GM12874 (cell line): Measurements from ENCODE around the gene ACER2.

Experiments used
- TF ChIP-seq, protein P1 (sequence below): IDR thresholded peaks from 2 replicates; pipeline ENCODE4 v1.5.1; 2011; ENCODE audit warnings: low read depth, mild to moderate bottlenecking, control low read depth, low read length, moderate library complexity; ENCODE audit not compliant: insufficient read depth

The ACER2 gene

DNA sequence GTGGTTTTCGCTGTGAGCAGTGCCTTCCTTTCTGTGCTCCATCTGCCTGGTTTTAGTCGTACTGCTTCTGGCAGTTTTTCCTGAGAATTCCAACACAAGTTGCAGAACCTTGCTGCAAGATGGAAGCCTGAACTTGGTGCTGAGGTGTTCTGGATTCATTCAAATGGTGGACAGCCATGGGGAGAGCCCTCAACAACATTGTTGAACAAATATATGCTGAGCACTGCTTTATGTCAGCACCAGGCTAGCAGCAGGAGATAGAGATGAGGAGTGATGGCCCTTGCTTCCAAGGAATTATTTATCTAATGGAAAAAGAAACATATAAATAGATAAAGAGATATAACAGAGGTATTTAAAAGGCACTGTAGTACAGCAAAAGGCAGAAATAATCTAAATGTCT is 21.5 kb upstream of the ACER2 start:
- TF ChIP-seq, protein P1, sequence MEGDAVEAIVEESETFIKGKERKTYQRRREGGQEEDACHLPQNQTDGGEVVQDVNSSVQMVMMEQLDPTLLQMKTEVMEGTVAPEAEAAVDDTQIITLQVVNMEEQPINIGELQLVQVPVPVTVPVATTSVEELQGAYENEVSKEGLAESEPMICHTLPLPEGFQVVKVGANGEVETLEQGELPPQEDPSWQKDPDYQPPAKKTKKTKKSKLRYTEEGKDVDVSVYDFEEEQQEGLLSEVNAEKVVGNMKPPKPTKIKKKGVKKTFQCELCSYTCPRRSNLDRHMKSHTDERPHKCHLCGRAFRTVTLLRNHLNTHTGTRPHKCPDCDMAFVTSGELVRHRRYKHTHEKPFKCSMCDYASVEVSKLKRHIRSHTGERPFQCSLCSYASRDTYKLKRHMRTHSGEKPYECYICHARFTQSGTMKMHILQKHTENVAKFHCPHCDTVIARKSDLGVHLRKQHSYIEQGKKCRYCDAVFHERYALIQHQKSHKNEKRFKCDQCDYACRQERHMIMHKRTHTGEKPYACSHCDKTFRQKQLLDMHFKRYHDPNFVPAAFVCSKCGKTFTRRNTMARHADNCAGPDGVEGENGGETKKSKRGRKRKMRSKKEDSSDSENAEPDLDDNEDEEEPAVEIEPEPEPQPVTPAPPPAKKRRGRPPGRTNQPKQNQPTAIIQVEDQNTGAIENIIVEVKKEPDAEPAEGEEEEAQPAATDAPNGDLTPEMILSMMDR, result no peak

DNA sequence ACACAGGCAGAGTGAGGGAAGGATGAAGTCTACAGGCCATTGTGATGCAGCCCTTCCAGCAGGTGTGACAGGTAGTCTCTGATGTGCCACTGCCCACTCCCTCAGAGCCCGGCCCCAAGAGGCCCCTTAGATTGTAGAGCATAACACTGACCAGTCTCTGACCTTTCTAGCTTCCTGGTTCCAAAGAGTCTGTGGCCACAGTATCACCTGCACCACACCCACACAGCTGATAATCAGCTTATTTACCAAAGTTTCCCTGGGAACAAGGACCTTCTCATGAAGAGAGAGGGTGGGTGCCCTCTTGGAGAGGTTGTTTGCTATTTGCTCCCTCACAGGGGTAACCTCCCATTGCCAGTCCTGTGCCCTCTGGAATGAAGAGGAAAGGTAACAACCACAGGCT is 11.0 kb upstream of the ACER2 start:
- TF ChIP-seq, protein P1, result no peak

DNA sequence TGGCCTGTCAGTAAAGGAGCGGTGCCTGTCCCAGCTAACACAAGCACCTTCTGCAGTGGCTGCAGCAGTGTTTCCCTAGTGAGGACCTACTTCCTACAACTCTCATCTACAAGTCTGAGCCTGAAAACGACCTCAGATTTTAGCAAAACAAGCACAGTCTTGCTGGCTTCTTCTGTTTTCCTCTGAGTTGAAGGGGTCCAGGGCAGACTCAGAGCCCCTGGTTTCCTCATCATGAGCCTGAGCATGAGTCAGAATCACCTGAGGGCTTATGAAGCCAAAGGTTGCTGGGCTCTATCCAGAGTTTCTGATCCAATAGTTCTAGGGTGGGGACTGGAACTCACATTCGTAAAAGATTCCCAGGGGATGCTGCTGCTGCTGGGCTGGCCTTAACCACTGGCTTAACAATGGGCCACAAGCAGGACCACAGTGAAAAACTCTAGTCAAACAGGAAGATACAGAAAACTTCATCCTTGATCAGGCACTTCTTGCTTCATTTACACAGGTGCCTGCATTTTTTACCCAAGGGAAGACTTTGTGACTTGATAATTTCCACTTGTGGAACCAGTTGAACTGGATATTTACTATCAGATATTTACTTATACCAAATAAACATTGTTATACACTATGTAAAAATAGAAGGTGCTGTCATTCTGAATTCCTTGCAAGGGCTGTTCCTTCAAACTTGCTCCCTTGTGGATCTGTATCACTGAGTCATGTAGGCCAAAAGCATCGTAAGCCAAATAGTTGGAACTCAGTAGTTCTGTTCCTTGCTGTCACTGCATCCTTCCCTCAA is 4.3 kb upstream of the ACER2 start:
- TF ChIP-seq, protein P1, result no peak

DNA sequence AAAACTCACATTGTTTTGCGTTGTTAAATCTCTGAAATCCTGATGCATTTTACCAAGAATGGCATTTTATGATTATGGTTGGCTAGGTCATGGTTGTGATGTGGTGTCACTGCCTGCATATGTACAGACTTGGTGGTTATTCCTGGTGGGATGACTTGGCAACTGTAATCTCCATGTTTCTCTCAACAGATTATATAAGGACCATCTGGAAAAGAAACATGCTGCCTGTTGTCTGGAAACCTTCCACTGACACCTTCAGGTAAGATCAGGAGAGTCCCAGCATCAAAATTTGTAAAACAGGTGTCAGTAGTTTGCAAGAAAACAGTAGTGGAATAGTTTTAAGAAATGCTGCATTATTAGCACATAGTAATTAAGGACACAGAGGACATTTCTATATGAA is 3.0 kb upstream of the ACER2 start:
- TF ChIP-seq, protein P1, result no peak

DNA sequence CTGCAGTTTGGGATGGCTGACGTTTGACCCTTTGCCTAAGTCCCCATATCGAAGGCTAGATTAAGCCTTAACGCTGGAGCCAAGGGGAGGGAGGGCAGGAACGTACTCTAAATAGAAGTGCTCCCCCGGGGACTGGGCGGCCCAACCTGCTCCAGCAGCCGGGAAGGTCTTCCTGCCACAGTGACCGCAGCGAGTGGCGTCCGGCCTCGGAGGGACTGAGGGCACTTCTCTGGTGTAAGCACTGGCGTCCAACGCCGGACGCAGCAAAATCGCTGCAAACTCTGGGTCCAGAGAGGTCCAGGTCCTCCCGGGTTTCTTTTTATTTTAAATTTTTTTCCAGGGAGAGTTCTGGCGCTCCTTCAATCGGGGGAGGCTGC is 505 bp upstream of the ACER2 start:
- TF ChIP-seq, protein P1, result no peak

DNA sequence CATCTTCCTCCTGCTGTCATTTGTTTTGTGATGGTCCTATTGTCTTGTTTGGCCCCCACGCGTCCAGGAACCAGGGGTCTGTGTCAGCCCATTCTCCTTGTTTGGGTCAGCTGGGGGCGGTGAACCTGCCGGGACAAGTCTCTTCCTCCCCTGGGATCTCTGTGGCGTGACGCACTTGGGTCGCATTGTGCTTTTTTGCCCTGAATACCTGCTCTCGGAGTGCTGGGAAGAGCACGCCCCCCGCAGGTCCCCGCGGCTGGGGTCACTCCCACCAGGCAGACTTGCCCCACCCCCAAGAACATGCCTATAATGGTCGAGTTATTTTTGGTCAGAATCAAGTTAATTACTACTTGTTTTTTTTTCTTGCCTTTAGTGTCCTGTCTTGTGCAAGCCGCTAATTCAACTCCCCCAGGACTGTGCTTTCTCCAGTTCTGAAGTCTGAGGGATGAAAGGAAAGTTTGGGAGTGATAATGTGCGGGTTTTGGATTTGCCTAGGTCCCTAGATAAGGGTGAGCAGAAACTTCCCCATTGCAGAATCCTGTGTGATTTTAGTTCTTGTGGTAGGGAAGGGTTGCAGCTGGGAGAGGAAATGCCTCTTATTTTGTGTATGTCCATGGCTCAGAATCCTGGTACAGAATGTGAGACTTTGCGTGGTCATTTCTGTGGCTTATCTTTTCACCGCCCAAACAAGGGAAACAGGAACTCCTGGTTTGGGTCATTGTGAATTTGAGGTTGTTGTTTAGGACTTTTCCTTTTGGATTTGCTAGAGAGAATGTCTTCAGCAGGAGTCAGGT is 789 bp downstream of the ACER2 start:
- TF ChIP-seq, protein P1, result no peak

DNA sequence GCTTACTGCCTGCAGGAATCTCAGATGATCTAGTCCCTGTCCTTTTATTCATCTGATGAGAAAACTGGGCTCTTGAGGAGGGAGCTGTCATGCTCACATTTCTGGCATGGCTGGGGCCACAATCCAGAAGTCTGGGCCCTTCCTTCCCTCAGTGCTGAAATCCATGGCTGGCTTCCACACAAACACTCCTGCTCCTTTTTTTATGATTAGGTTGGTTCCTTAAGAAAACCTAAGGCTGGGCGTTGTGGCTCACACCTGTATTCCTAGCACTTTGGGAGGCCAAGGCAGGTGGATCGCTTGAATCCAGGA is 1.3 kb downstream of the ACER2 start:
- TF ChIP-seq, protein P1, result no peak
